HL-60 (cell line): ENCODE measurements around the gene GALNT9.

Experiments used
- DNase-seq, 2 experiments: peaks; one replicate each; pipeline ENCODE4 v3.0.0-alpha.2; 2010 to 2020; ENCODE audit warnings: low read depth in 1 of 2, low spot score in 1 of 2
- H3K27ac ChIP-seq: fragments of 250-450 bp; sonication (Bioruptor Pico); replicated peaks from 2 replicates; pipeline ENCODE4 v1.5.1; 2020; ENCODE audit warnings: mild to moderate bottlenecking, moderate library complexity
- H3K27me3 ChIP-seq: fragments of 250-450 bp; sonication (Bioruptor Pico); 2 replicates; pipeline ENCODE4 v1.5.1; 2021; ENCODE audit warnings: mild to moderate bottlenecking, moderate library complexity; ENCODE audit not compliant: insufficient read depth, poor library complexity, severe bottlenecking
- H3K4me3 ChIP-seq: replicated peaks from 2 replicates; pipeline ENCODE4 v1.5.1; 2011; ENCODE audit warnings: mild to moderate bottlenecking, control low read depth, low read length; ENCODE audit not compliant: insufficient read depth
- CTCF ChIP-seq: IDR thresholded peaks from one replicate; pipeline ENCODE4 v1.5.1; 2011; ENCODE audit warnings: low read length, control low read depth, inconsistent platforms; ENCODE audit not compliant: insufficient read depth
- GABPA ChIP-seq: IDR thresholded peaks from 2 replicates; pipeline ENCODE4 v1.6.1; 2012; ENCODE audit warnings: low read depth
- POLR2AphosphoS5 ChIP-seq: IDR thresholded peaks from 2 replicates; pipeline ENCODE4 v1.6.1; 2012; ENCODE audit warnings: low read depth
- REST ChIP-seq: IDR thresholded peaks from 2 replicates; pipeline ENCODE4 v1.6.1; 2012; ENCODE audit warnings: low read depth; ENCODE audit not compliant: insufficient replicate concordance
- SPI1 ChIP-seq: IDR thresholded peaks from 2 replicates; pipeline ENCODE4 v1.6.1; 2012; ENCODE audit warnings: low read depth, mild to moderate bottlenecking, borderline replicate concordance

The GALNT9 gene

GRCh38 chr12:132259364-132259871 is 70.0 kb downstream of the GALNT9 start:
- no peak for DNase-seq

GRCh38 chr12:132258543-132258942 is 70.8 kb downstream of the GALNT9 start:
- Histone ChIP-seq H3K27me3 (no peaks in the 10 kb centered on the region), H3K27ac (no peak overlapping the region), H3K4me3 (no peak overlapping the region)
- no peak for DNase-seq
- no peak for TF ChIP-seq CTCF
- no peak for TF ChIP-seq SPI1
- no peak for TF ChIP-seq REST

More at GRCh38 chr12:132259364-132259871, 70.0 kb downstream of the GALNT9 start:
- H3K4me3 ChIP-seq = no peak overlapping the region
- TF ChIP-seq GABPA = no peak
- TF ChIP-seq CTCF = no peak
- TF ChIP-seq SPI1 = no peak
- no peak for TF ChIP-seq REST
- no peak for TF ChIP-seq POLR2AphosphoS5
- no peaks in the 10 kb centered on the region for H3K27me3 ChIP-seq
- no peak overlapping the region for H3K27ac ChIP-seq

GRCh38 chr12:132257955-132258490 is 71.4 kb downstream of the GALNT9 start:
- no peak for DNase-seq
- Histone ChIP-seq H3K27me3 (no peaks in the 10 kb centered on the region), H3K4me3 (no peak overlapping the region), H3K27ac (no peak overlapping the region)
- TF ChIP-seq CTCF (no peak), REST (no peak), SPI1 (no peak), POLR2AphosphoS5 (no peak), GABPA (no peak)
